NCI-H1694 (cell line): ENCODE data around the gene SMIM13.
A peak's percentile ranks its signal among the peaks of the same experiment; 100 is the strongest.

Source experiments
- DNase-seq: peaks from one replicate; lab custom pipeline; 2025; lab: John Stamatoyannopoulos, UW

Gene SMIM13

GRCh38 chr6:11153447-11153846, 59.8 kb downstream of the SMIM13 start:
- no peak for DNase-seq

- DNase-seq, result no peak
These were observed 62.0 kb downstream of the SMIM13 start for GRCh38 chr6:11155589-11155988.

GRCh38 chr6:11160199-11160598, 66.6 kb downstream of the SMIM13 start:
- no peak for DNase-seq

GRCh38 chr6:11161031-11161956, 67.7 kb downstream of the SMIM13 start:
- no peak for DNase-seq

- no peak for DNase-seq
These were observed 68.6 kb downstream of the SMIM13 start for GRCh38 chr6:11162262-11162661.

GRCh38 chr6:11163932-11164331, 70.3 kb downstream of the SMIM13 start:
- no peak for DNase-seq

GRCh38 chr6:11164717-11165646, 71.3 kb downstream of the SMIM13 start:
- DNase-seq, result no peak

- no peak for DNase-seq
These were observed 73.3 kb downstream of the SMIM13 start for GRCh38 chr6:11166948-11167347.

GRCh38 chr6:11168091-11168635, 74.5 kb downstream of the SMIM13 start:
- no peak for DNase-seq

GRCh38 chr6:11171952-11172351, 78.3 kb downstream of the SMIM13 start:
- no peak for DNase-seq

- DNase-seq, result peak; percentile 52
These were observed 79.1 kb downstream of the SMIM13 start for GRCh38 chr6:11172501-11173327.

- no peak for DNase-seq
These were observed 80.6 kb downstream of the SMIM13 start for GRCh38 chr6:11174242-11174611.

GRCh38 chr6:11177271-11177670, 83.6 kb downstream of the SMIM13 start:
- DNase-seq, result no peak

- no peak for DNase-seq
These were observed 85.4 kb downstream of the SMIM13 start for GRCh38 chr6:11179088-11179418.

GRCh38 chr6:11179419-11180202, 86.0 kb downstream of the SMIM13 start:
- DNase-seq, result no peak

GRCh38 chr6:11181478-11182136, 88.0 kb downstream of the SMIM13 start:
- no peak for DNase-seq

GRCh38 chr6:11183761-11184362, 90.2 kb downstream of the SMIM13 start:
- DNase-seq, result no peak

- DNase-seq, result no peak
These were observed 91.7 kb downstream of the SMIM13 start for GRCh38 chr6:11185204-11185842.

- DNase-seq, result no peak
These were observed 93.7 kb downstream of the SMIM13 start for GRCh38 chr6:11187301-11187700.
